Measurements from ENCODE around the gene SIGLEC11.

DNA sequence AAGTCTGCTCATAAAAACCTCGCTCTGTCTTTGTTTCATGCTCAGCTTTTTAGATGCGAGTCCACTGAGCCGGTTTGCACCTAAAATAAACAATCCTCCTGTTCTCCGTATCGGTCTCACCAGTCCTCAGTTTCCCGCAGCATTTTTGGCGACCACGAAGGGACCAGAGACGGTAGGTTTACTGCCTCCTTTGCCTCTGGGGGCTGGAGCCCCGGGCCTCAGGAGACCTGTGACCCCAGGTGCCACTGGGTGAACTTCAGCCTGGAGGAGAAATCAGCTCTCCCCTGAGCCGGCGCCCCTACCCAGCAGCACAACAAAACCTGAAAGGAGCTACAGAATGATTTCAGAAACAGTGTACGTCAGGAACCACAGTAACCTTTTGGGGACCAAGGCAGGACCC lies 8.1 kb downstream of the SIGLEC11 start:
- TF ChIP-seq RAD21 (conservative IDR thresholded peaks at IDR 0.05 in 1 of 2, IDR thresholded peaks at IDR 0.05 in 1 of 2) (no peak), HOXA7 (CRISPR knock-in tag; IDR thresholded peaks at IDR 0.05) (no peak), KDM5A (IDR thresholded peaks at IDR 0.05) (no peak), NPAS2 (CRISPR knock-in tag; IDR thresholded peaks at IDR 0.05; ENCODE audit: borderline replicate concordance) (no peak), BHLHE40 (IDR thresholded peaks at IDR 0.05; ENCODE audit: low read depth, low read length) (no peak), EP300 (IDR thresholded peaks at IDR 0.05) (no peak)
- TF ChIP-seq, protein P1, sequence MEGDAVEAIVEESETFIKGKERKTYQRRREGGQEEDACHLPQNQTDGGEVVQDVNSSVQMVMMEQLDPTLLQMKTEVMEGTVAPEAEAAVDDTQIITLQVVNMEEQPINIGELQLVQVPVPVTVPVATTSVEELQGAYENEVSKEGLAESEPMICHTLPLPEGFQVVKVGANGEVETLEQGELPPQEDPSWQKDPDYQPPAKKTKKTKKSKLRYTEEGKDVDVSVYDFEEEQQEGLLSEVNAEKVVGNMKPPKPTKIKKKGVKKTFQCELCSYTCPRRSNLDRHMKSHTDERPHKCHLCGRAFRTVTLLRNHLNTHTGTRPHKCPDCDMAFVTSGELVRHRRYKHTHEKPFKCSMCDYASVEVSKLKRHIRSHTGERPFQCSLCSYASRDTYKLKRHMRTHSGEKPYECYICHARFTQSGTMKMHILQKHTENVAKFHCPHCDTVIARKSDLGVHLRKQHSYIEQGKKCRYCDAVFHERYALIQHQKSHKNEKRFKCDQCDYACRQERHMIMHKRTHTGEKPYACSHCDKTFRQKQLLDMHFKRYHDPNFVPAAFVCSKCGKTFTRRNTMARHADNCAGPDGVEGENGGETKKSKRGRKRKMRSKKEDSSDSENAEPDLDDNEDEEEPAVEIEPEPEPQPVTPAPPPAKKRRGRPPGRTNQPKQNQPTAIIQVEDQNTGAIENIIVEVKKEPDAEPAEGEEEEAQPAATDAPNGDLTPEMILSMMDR (IDR thresholded peaks at IDR 0.05): no peak
- TF ChIP-seq, protein P2, sequence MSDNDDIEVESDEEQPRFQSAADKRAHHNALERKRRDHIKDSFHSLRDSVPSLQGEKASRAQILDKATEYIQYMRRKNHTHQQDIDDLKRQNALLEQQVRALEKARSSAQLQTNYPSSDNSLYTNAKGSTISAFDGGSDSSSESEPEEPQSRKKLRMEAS (IDR thresholded peaks at IDR 0.05): no peak
- TF ChIP-seq, protein P3, sequence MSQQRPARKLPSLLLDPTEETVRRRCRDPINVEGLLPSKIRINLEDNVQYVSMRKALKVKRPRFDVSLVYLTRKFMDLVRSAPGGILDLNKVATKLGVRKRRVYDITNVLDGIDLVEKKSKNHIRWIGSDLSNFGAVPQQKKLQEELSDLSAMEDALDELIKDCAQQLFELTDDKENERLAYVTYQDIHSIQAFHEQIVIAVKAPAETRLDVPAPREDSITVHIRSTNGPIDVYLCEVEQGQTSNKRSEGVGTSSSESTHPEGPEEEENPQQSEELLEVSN (IDR thresholded peaks at IDR 0.05; ENCODE audit: borderline replicate concordance, low read depth): no peak

All from A549 (cell line).